WTC11 (cell line): Measurements from ENCODE around the gene GTF2H1. TPM values are rescaled to one million over a fixed set of nuclear protein-coding genes. Genes with fewer than 3 reads are reported as not detected.

Source experiments
- ATAC-seq: fragments of 200-7000 bp; cut with Tn5 transposase; 2 replicates; pipeline ENCODE4 v1.10.0; 2021; ENCODE audit warnings: mild to moderate bottlenecking, moderate library complexity
- CTCF ChIA-PET: fragments of 300-600 bp; sonication (Branson Sonifier 250); formaldehyde crosslinking; loops from one replicate; lab custom pipeline; 2021; ENCODE audit warnings: antibody characterized with exemption; lab: Charles Lee
- POLR2A ChIA-PET: fragments of 350-600 bp; sonication (Branson Sonifier 250); formaldehyde crosslinking; loops from one replicate; lab custom pipeline; 2021; ENCODE audit warnings: antibody characterized with exemption; lab: Charles Lee
- DNase-seq: peaks from one replicate; pipeline ENCODE4 v3.0.0; 2021; ENCODE audit warnings: low spot score
- H3K27ac Mint-ChIP-seq: 2 replicates; pipeline ENCODE4 v1.8.0; 2021; ENCODE audit warnings: mixed read lengths
- H3K27me3 Mint-ChIP-seq: 2 replicates; pipeline ENCODE4 v1.8.0; 2021; ENCODE audit warnings: low read depth, mild to moderate bottlenecking, moderate library complexity, mixed read lengths
- H3K36me3 Mint-ChIP-seq: 2 replicates; pipeline ENCODE4 v1.8.0; 2021; ENCODE audit warnings: mixed read lengths
- H3K4me1 Mint-ChIP-seq: 2 replicates; pipeline ENCODE4 v1.8.0; 2022; ENCODE audit warnings: mixed read lengths
- H3K4me3 Mint-ChIP-seq: 2 replicates; pipeline ENCODE4 v1.8.0; 2021; ENCODE audit warnings: mild to moderate bottlenecking, moderate library complexity, mixed read lengths
- H3K9me3 Mint-ChIP-seq: 2 replicates; pipeline ENCODE4 v1.8.0; 2021; ENCODE audit warnings: mixed read lengths
- AFF4 ChIP-seq: sonication (generic); formaldehyde crosslinking; IDR thresholded peaks from 2 replicates; pipeline ENCODE4 v1.8.1; 2023; ENCODE audit warnings: mild to moderate bottlenecking, missing genetic modification reagents, borderline replicate concordance
- ARID4B ChIP-seq: sonication (generic); formaldehyde crosslinking; IDR thresholded peaks from 2 replicates; pipeline ENCODE4 v1.8.0; 2023; ENCODE audit warnings: missing genetic modification reagents, mild to moderate bottlenecking, borderline replicate concordance
- CBFB ChIP-seq: sonication (generic); formaldehyde crosslinking; IDR thresholded peaks from 2 replicates; pipeline ENCODE4 v1.8.1; 2022; ENCODE audit warnings: mild to moderate bottlenecking, low read depth, missing genetic modification reagents
- CREM ChIP-seq: sonication (generic); formaldehyde crosslinking; IDR thresholded peaks from 2 replicates; pipeline ENCODE4 v1.8.1; 2022; ENCODE audit warnings: mild to moderate bottlenecking, missing genetic modification reagents, moderate library complexity
- CTCF ChIP-seq: fragments of 200-600 bp; IDR thresholded peaks from 2 replicates; pipeline ENCODE4 v1.8.0; 2022; ENCODE audit warnings: antibody characterized with exemption
- EMX1 ChIP-seq: fragments of 250-450 bp; sonication (Bioruptor Pico); IDR thresholded peaks from 2 replicates; pipeline ENCODE4 v1.8.0; 2021; ENCODE audit warnings: mild to moderate bottlenecking
- GTF2I ChIP-seq: fragments of 250-450 bp; sonication (Bioruptor Pico); conservative IDR thresholded peaks from 2 replicates; pipeline ENCODE4 v1.4.0; 2021; ENCODE audit warnings: mild to moderate bottlenecking
- HMGA2 ChIP-seq: fragments of 250-450 bp; sonication (Bioruptor Pico); IDR thresholded peaks from 2 replicates; pipeline ENCODE4 v1.4.0; 2021; ENCODE audit warnings: mild to moderate bottlenecking, moderate library complexity
- MLX ChIP-seq: sonication (generic); formaldehyde crosslinking; IDR thresholded peaks from 2 replicates; pipeline ENCODE4 v1.8.1; 2023; ENCODE audit warnings: mild to moderate bottlenecking, missing genetic modification reagents, moderate library complexity
- MYBL2 ChIP-seq: sonication (generic); formaldehyde crosslinking; IDR thresholded peaks from 2 replicates; pipeline ENCODE4 v1.8.1; 2023; ENCODE audit warnings: mild to moderate bottlenecking, moderate library complexity, missing genetic modification reagents
- NFYB ChIP-seq: sonication (generic); formaldehyde crosslinking; conservative IDR thresholded peaks from 2 replicates; pipeline ENCODE4 v1.8.0; 2022; ENCODE audit warnings: low read depth, missing genetic modification reagents
- NR1H2 ChIP-seq: sonication (generic); formaldehyde crosslinking; IDR thresholded peaks from 2 replicates; pipeline ENCODE4 v1.9.0; 2021; ENCODE audit warnings: mild to moderate bottlenecking, moderate library complexity, missing genetic modification reagents
- ZMAT4 ChIP-seq: fragments of 250-450 bp; sonication (Bioruptor Pico); IDR thresholded peaks from 2 replicates; pipeline ENCODE4 v1.9.0; 2021; ENCODE audit warnings: mild to moderate bottlenecking
- ZNF138 ChIP-seq: sonication (generic); formaldehyde crosslinking; conservative IDR thresholded peaks from 2 replicates; pipeline ENCODE4 v1.8.1; 2022; ENCODE audit warnings: mild to moderate bottlenecking, moderate library complexity, missing genetic modification reagents
- ZNF263 ChIP-seq: sonication (generic); formaldehyde crosslinking; IDR thresholded peaks from 2 replicates; pipeline ENCODE4 v1.8.1; 2022; ENCODE audit warnings: low read depth, mild to moderate bottlenecking, moderate library complexity, missing genetic modification reagents
- ZNF423 ChIP-seq: fragments of 250-450 bp; sonication (Bioruptor Pico); IDR thresholded peaks from 2 replicates; pipeline ENCODE4 v2.1.2; 2022; ENCODE audit warnings: mild to moderate bottlenecking, moderate library complexity
- ZNF425 ChIP-seq: fragments of 250-450 bp; sonication (Bioruptor Pico); conservative IDR thresholded peaks from 2 replicates; pipeline ENCODE4 v1.9.0; 2021; ENCODE audit warnings: mild to moderate bottlenecking
- total RNA-seq: library from RNA; stranded (reverse); gene quantifications from 3 replicates; pipeline ENCODE4 v1.2.3, GENCODE V29; 2021

The GTF2H1 gene
- total RNA-seq, 1 experiment from 2014 or later: 24.1 TPM

GRCh38 chr11:18383388-18384156, 61.2 kb downstream of the GTF2H1 start (continued):
- TF ChIP-seq AFF4 (CRISPR knock-in tag) (no peak), MLX (CRISPR knock-in tag) (no peak)

- CTCF ChIA-PET: interaction anchor here (0.9 to 2.7 kb wide), 2 partner anchors 26 to 338 kb away, joined by 3 to 12 read pairs; no protein-coding TSS in a partner anchor
- Mint-ChIP-seq H3K4me1 (peaks cover 13% of the 10 kb centered on the region; the same call in 1 of the 2 replicates), H3K36me3 (no peaks in the 10 kb centered on the region), H3K9me3 (no peaks in the 10 kb centered on the region), H3K4me3 (no peak overlapping the region), H3K27ac (no peak overlapping the region), H3K27me3 (peaks cover 4% of the 10 kb centered on the region; the same call in 1 of the 2 replicates)
- POLR2A ChIA-PET: interaction anchor here (1.0 to 1.3 kb wide), 2 partner anchors 8 to 12 kb away, joined by 3 to 4 read pairs; no protein-coding TSS in a partner anchor
- ATAC-seq: peak; percentile 42
- no peak for DNase-seq
- no peak for TF ChIP-seq CTCF
- no peak for TF ChIP-seq CREM
- no peak for TF ChIP-seq ZNF138
- TF ChIP-seq NFYB (CRISPR knock-in tag): no peak
- no peak for TF ChIP-seq CBFB
- no peak for TF ChIP-seq AFF4 (CRISPR knock-in tag)
- no peak for TF ChIP-seq ARID4B (CRISPR knock-in tag)
- TF ChIP-seq ZNF263 (CRISPR knock-in tag): no peak
- no peak for TF ChIP-seq HMGA2 (CRISPR knock-in tag)
- TF ChIP-seq GTF2I (CRISPR knock-in tag): no peak
- no peak for TF ChIP-seq MYBL2 (CRISPR knock-in tag)
- TF ChIP-seq ZNF423 (CRISPR knock-in tag): no peak
- TF ChIP-seq EMX1 (CRISPR knock-in tag): no peak
- no peak for TF ChIP-seq ZMAT4
- no peak for TF ChIP-seq NR1H2 (CRISPR knock-in tag)
- TF ChIP-seq ZNF425: no peak
Observed at GRCh38 chr11:18384157-18384641, 61.8 kb downstream of the GTF2H1 start.
